ENCODE data around the gene YPEL1.
"Not testable (repeated sequence)": the region's sequence is repeated elsewhere in the genome, so short reads cannot be mapped to it uniquely, and the experiment has no call there.

Gene YPEL1

GRCh38 chr22:21698430-21699329 lies 36.9 kb downstream of the YPEL1 start:
- no peak for DNase-seq

GRCh38 chr22:21697880-21698279 lies 37.7 kb downstream of the YPEL1 start:
- DNase-seq = no peak

GRCh38 chr22:21697021-21697771 lies 38.4 kb downstream of the YPEL1 start:
- no peak for DNase-seq

- no peak for DNase-seq
Observed at GRCh38 chr22:21696115-21696514, 39.5 kb downstream of the YPEL1 start.

- DNase-seq = no peak
Observed at GRCh38 chr22:21695430-21696085, 40.0 kb downstream of the YPEL1 start.

- DNase-seq = no peak
Observed at GRCh38 chr22:21694795-21695429, 40.7 kb downstream of the YPEL1 start.

GRCh38 chr22:21694394-21694793 lies 41.2 kb downstream of the YPEL1 start:
- no peak for DNase-seq

- no peak for DNase-seq
Observed at GRCh38 chr22:21693999-21694341, 41.6 kb downstream of the YPEL1 start.

- DNase-seq = no peak
Observed at GRCh38 chr22:21693333-21693998, 42.1 kb downstream of the YPEL1 start.

- DNase-seq = not testable (repeated sequence)
Observed at GRCh38 chr22:21692856-21693255, 42.7 kb downstream of the YPEL1 start.

GRCh38 chr22:21691816-21692215 lies 43.8 kb downstream of the YPEL1 start:
- no peak for DNase-seq

GRCh38 chr22:21690401-21690801 lies 45.2 kb downstream of the YPEL1 start:
- DNase-seq = no peak

- no peak for DNase-seq
Observed at GRCh38 chr22:21688706-21689381, 46.8 kb downstream of the YPEL1 start.

- no peak for DNase-seq
Observed at GRCh38 chr22:21688341-21688705, 47.3 kb downstream of the YPEL1 start.

GRCh38 chr22:21687685-21688259 lies 47.8 kb downstream of the YPEL1 start:
- DNase-seq = no peak

- DNase-seq = no peak
Observed at GRCh38 chr22:21686634-21687393, 48.8 kb downstream of the YPEL1 start.

- no peak for DNase-seq
Observed at GRCh38 chr22:21686193-21686608, 49.4 kb downstream of the YPEL1 start.

GRCh38 chr22:21685164-21685513 lies 50.5 kb downstream of the YPEL1 start:
- DNase-seq = no peak

GRCh38 chr22:21684492-21685163 lies 51.0 kb downstream of the YPEL1 start:
- DNase-seq = no peak

- no peak for DNase-seq
Observed at GRCh38 chr22:21683401-21683811, 52.2 kb downstream of the YPEL1 start.
